ENCODE measurements around the gene SYNPO2. TPM values are rescaled to one million over a fixed set of nuclear protein-coding genes. Genes with fewer than 3 reads are reported as not detected.

Gene SYNPO2
- total RNA-seq, 3 donors from 2014 or later (not counting 1 experiment from before 2014, with no cell fraction given), result 0.18 to 0.85 (median 0.56) TPM

GRCh38 chr4:119039160-119039559 lies 150.5 kb downstream of the SYNPO2 start:
- no peaks in the 10 kb centered on the region for H3K9me3 Mint-ChIP-seq
- Histone ChIP-seq H3K9me3 (ENCODE audit: control insufficient read depth, insufficient read depth, low read length) (no peaks in the 10 kb centered on the region), H3K36me3 (ENCODE audit: control insufficient read depth, insufficient read depth, low read length) (no peaks in the 10 kb centered on the region), H3K27ac (ENCODE audit: low read length) (no peak overlapping the region), H3K27me3 (ENCODE audit: control insufficient read depth, insufficient read depth, low read length) (no peaks in the 10 kb centered on the region), H3K4me1 (ENCODE audit: control insufficient read depth, insufficient read depth, low read length) (no peaks in the 10 kb centered on the region), H3K4me3 (ENCODE audit: low read length) (no peak overlapping the region)
- DNase-seq, result no peak
- no peak for TF ChIP-seq CTCF (IDR thresholded peaks at IDR 0.05)
- intact Hi-C loops (cut with micrococcal nuclease), result no loop called here
- no peak overlapping the region for H3K4me3 Mint-ChIP-seq
- no peaks in the 10 kb centered on the region for H3K4me1 Mint-ChIP-seq
- no peaks in the 10 kb centered on the region for H3K36me3 Mint-ChIP-seq
- no peak overlapping the region for H3K27ac Mint-ChIP-seq
- ATAC-seq, result no peak
- WGBS (ENCODE audit: insufficient coverage), result 89% methylated on average over 1 of the region's 1 CpG
- peaks cover 2 to 4% of the 10 kb centered on the region in 2 donors for H3K27me3 Mint-ChIP-seq (ENCODE audit: low read depth in 2 of 2)

GRCh38 chr4:119039779-119040178 lies 151.1 kb downstream of the SYNPO2 start:
- no peaks in the 10 kb centered on the region for H3K36me3 Mint-ChIP-seq

DNA sequence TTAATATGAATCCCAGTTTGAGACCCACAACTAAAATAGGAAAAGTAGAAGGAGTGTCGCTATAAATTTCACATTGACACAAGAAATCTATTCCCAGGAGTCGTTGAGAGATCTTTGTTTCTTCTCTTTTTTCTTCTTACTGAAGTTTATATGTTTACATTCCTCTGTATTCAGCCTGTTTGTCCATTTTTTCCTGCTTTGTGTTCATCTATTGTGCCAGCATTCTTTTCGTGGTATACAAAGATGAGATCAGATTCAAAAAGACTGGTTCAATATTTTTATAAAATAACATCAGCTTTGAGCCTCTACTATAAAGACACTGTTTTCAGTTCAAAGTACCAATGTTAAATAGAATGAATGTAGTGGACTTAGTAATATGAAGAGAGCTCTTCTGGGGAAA lies 151.6 kb downstream of the SYNPO2 start:
- Mint-ChIP-seq H3K4me3 (no peak overlapping the region), H3K9me3 (no peaks in the 10 kb centered on the region), H3K27me3 (ENCODE audit: low read depth in 2 of 2) (peaks cover 0 to 2% of the 10 kb centered on the region in 2 donors), H3K36me3 (no peaks in the 10 kb centered on the region), H3K27ac (no peak overlapping the region), H3K4me1 (no peaks in the 10 kb centered on the region)
- Histone ChIP-seq H3K27me3 (ENCODE audit: control insufficient read depth, insufficient read depth, low read length) (no peaks in the 10 kb centered on the region), H3K4me3 (ENCODE audit: low read length) (no peak overlapping the region), H3K4me1 (ENCODE audit: control insufficient read depth, insufficient read depth, low read length) (no peaks in the 10 kb centered on the region), H3K9me3 (ENCODE audit: control insufficient read depth, insufficient read depth, low read length) (no peaks in the 10 kb centered on the region), H3K27ac (ENCODE audit: low read length) (no peak overlapping the region), H3K36me3 (ENCODE audit: control insufficient read depth, insufficient read depth, low read length) (no peaks in the 10 kb centered on the region)
- DNase-seq (no peak), ATAC-seq (no peak)
- WGBS (ENCODE audit: insufficient coverage), result 86% methylated on average over 3 of the region's 3 CpGs
- intact Hi-C loops (cut with micrococcal nuclease), result loop anchor here (10.0 kb wide), 2 partner anchors 455 to 1015 kb away; no protein-coding TSS in a partner anchor
- TF ChIP-seq CTCF (IDR thresholded peaks at IDR 0.05), result no peak

More at GRCh38 chr4:119039779-119040178, 151.1 kb downstream of the SYNPO2 start:
- no peak overlapping the region for H3K4me3 Mint-ChIP-seq
- no peaks in the 10 kb centered on the region for H3K36me3 ChIP-seq (ENCODE audit: control insufficient read depth, insufficient read depth, low read length)
- peaks cover 0 to 2% of the 10 kb centered on the region in 2 donors for H3K27me3 Mint-ChIP-seq (ENCODE audit: low read depth in 2 of 2)
- H3K27ac ChIP-seq (ENCODE audit: low read length), result no peak overlapping the region
- ATAC-seq (no peak), DNase-seq (no peak)
- TF ChIP-seq CTCF (IDR thresholded peaks at IDR 0.05), result no peak
- no peaks in the 10 kb centered on the region for H3K4me1 Mint-ChIP-seq
- 90% methylated on average over 4 of the region's 4 CpGs for WGBS (ENCODE audit: insufficient coverage)
- H3K27me3 ChIP-seq (ENCODE audit: control insufficient read depth, insufficient read depth, low read length), result no peaks in the 10 kb centered on the region
- intact Hi-C loops (cut with micrococcal nuclease), result loop anchor here (10.0 kb wide), 2 partner anchors 455 to 1015 kb away; no protein-coding TSS in a partner anchor
- H3K27ac Mint-ChIP-seq, result no peak overlapping the region
- no peaks in the 10 kb centered on the region for H3K9me3 ChIP-seq (ENCODE audit: control insufficient read depth, insufficient read depth, low read length)
- H3K4me1 ChIP-seq (ENCODE audit: control insufficient read depth, insufficient read depth, low read length), result no peaks in the 10 kb centered on the region
- H3K9me3 Mint-ChIP-seq, result no peaks in the 10 kb centered on the region
- H3K4me3 ChIP-seq (ENCODE audit: low read length), result no peak overlapping the region

DNA sequence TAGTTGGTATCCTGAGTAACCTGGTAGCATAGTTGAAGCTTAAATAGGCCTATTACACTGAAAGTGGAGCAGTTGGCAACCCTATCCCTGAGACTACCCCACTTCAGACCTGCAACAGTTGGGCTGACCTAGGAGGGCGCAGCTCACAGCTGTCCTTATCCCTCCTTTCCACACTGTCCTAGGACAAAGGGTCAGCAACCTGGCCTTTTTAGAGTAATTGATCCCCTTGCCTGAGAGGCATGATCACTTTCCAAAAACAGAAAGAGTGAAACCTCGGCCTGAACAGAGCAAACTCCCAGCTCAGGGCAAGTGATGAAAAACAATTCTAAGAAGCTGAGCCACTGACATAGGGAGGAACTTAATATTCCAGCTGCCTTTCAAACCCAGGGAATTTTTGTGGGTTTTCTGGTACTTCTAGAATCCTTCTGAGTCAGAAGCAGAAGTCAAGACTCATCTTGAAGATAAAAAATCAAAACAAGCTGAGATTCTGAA lies 152.1 kb downstream of the SYNPO2 start:
- Histone ChIP-seq H3K36me3 (ENCODE audit: control insufficient read depth, insufficient read depth, low read length) (no peaks in the 10 kb centered on the region), H3K4me3 (ENCODE audit: low read length) (no peak overlapping the region), H3K27me3 (ENCODE audit: control insufficient read depth, insufficient read depth, low read length) (no peaks in the 10 kb centered on the region), H3K27ac (ENCODE audit: low read length) (no peak overlapping the region), H3K4me1 (ENCODE audit: control insufficient read depth, insufficient read depth, low read length) (no peaks in the 10 kb centered on the region), H3K9me3 (ENCODE audit: control insufficient read depth, insufficient read depth, low read length) (no peaks in the 10 kb centered on the region)
- intact Hi-C loops (cut with micrococcal nuclease), result loop anchor here (10.0 kb wide), 2 partner anchors 454 to 1014 kb away; no protein-coding TSS in a partner anchor
- Mint-ChIP-seq H3K4me1 (no peaks in the 10 kb centered on the region), H3K9me3 (no peaks in the 10 kb centered on the region), H3K27me3 (ENCODE audit: low read depth in 2 of 2) (peaks cover 0 to 2% of the 10 kb centered on the region in 2 donors), H3K27ac (no peak overlapping the region), H3K36me3 (no peaks in the 10 kb centered on the region), H3K4me3 (no peak overlapping the region)
- no peak for TF ChIP-seq CTCF (IDR thresholded peaks at IDR 0.05)
- WGBS (ENCODE audit: insufficient coverage), result 88% methylated on average over 2 of the region's 2 CpGs
- no peak for ATAC-seq
- no peak for DNase-seq

All from natural killer cell (primary cell).